Muscle layer of duodenum (tissue), 2 donors: ENCODE results near the gene MAD1L1.

ENCODE experiments used
- H3K27ac ChIP-seq: one replicate; pipeline ENCODE4 v1.7.0; 2013; ENCODE audit warnings: mild to moderate bottlenecking, low read length
- H3K27me3 ChIP-seq: one replicate; pipeline ENCODE4 v1.7.0; 2013; ENCODE audit warnings: low read depth, mild to moderate bottlenecking, control low read depth, low read length
- H3K36me3 ChIP-seq, 2 donors: one replicate each; pipeline ENCODE4 v1.7.0; 2013; ENCODE audit warnings: low read length in 2 of 2, control low read depth in 1 of 2, mild to moderate bottlenecking in 1 of 2; ENCODE audit not compliant: insufficient read depth in 2 of 2, control insufficient read depth in 1 of 2
- H3K4me1 ChIP-seq, 2 donors: one replicate each; pipeline ENCODE4 v1.7.0; 2013; ENCODE audit warnings: low read length in 2 of 2, mild to moderate bottlenecking in 2 of 2, control low read depth in 1 of 2, moderate library complexity in 1 of 2; ENCODE audit not compliant: insufficient read depth in 2 of 2, control insufficient read depth in 1 of 2
- H3K4me3 ChIP-seq, 2 donors: one replicate each; pipeline ENCODE4 v1.7.0; 2013; ENCODE audit warnings: low read length in 2 of 2, low read depth in 1 of 2, mild to moderate bottlenecking in 1 of 2
- H3K9me3 ChIP-seq, 2 donors: one replicate each; pipeline ENCODE4 v1.7.0; 2013; ENCODE audit warnings: low read length in 2 of 2, control low read depth in 1 of 2, mild to moderate bottlenecking in 1 of 2; ENCODE audit not compliant: control insufficient read depth in 1 of 2
- donor health status: healthy.

Gene MAD1L1

GRCh38 chr7:2237109-2237602, 4.4 kb upstream of the MAD1L1 start:
- Histone ChIP-seq H3K27ac (peak overlapping the region; percentile 45), H3K4me3 (no peak overlapping the region), H3K27me3 (no peaks in the 10 kb centered on the region), H3K4me1 (peaks cover 3 to 21% of the 10 kb centered on the region in 2 donors), H3K36me3 (peaks cover 31 to 39% of the 10 kb centered on the region in 2 donors), H3K9me3 (no peaks in the 10 kb centered on the region)

- Histone ChIP-seq H3K4me3 (no peak overlapping the region), H3K36me3 (peaks cover 37 to 41% of the 10 kb centered on the region in 2 donors), H3K27ac (no peak overlapping the region), H3K27me3 (no peaks in the 10 kb centered on the region), H3K4me1 (peaks cover 3 to 32% of the 10 kb centered on the region in 2 donors), H3K9me3 (no peaks in the 10 kb centered on the region)
Measured at GRCh38 chr7:2233926-2234325, 1.2 kb upstream of the MAD1L1 start.

- Histone ChIP-seq H3K27ac (no peak overlapping the region), H3K9me3 (no peaks in the 10 kb centered on the region), H3K27me3 (no peaks in the 10 kb centered on the region), H3K36me3 (peaks cover 26 to 38% of the 10 kb centered on the region in 2 donors), H3K4me1 (peaks cover 3 to 32% of the 10 kb centered on the region in 2 donors), H3K4me3 (peak overlapping the region; percentile 87 to 99)
Measured at GRCh38 chr7:2231992-2232765, 566 bp downstream of the MAD1L1 start.

- no peaks in the 10 kb centered on the region for H3K27me3 ChIP-seq
- no peak overlapping the region for H3K4me3 ChIP-seq
- no peaks in the 10 kb centered on the region for H3K9me3 ChIP-seq
- peaks cover 3 to 32% of the 10 kb centered on the region in 2 donors for H3K4me1 ChIP-seq
- H3K27ac ChIP-seq, result no peak overlapping the region
- peaks cover 21 to 39% of the 10 kb centered on the region in 2 donors for H3K36me3 ChIP-seq
Measured at GRCh38 chr7:2230882-2231281, 1.9 kb downstream of the MAD1L1 start.

GRCh38 chr7:2230226-2230625, 2.5 kb downstream of the MAD1L1 start:
- no peaks in the 10 kb centered on the region for H3K9me3 ChIP-seq
- H3K27ac ChIP-seq, result no peak overlapping the region
- peaks cover 3 to 32% of the 10 kb centered on the region in 2 donors for H3K4me1 ChIP-seq
- no peak overlapping the region for H3K4me3 ChIP-seq
- peaks cover 24 to 45% of the 10 kb centered on the region in 2 donors for H3K36me3 ChIP-seq
- no peaks in the 10 kb centered on the region for H3K27me3 ChIP-seq

- no peaks in the 10 kb centered on the region for H3K9me3 ChIP-seq
- H3K27ac ChIP-seq, result no peak overlapping the region
- peaks cover 3 to 32% of the 10 kb centered on the region in 2 donors for H3K4me1 ChIP-seq
- H3K36me3 ChIP-seq, result peaks cover 22 to 45% of the 10 kb centered on the region in 2 donors
- no peaks in the 10 kb centered on the region for H3K27me3 ChIP-seq
- H3K4me3 ChIP-seq, result no peak overlapping the region
Measured at GRCh38 chr7:2229467-2229866, 3.3 kb downstream of the MAD1L1 start.

- Histone ChIP-seq H3K27ac (no peak overlapping the region), H3K4me1 (peaks cover 3 to 32% of the 10 kb centered on the region in 2 donors), H3K27me3 (no peaks in the 10 kb centered on the region), H3K4me3 (no peak overlapping the region), H3K36me3 (peaks cover 19 to 46% of the 10 kb centered on the region in 2 donors), H3K9me3 (no peaks in the 10 kb centered on the region)
Measured at GRCh38 chr7:2228921-2229320, 3.8 kb downstream of the MAD1L1 start.

- Histone ChIP-seq H3K4me1 (peaks cover 0 to 26% of the 10 kb centered on the region in 2 donors), H3K36me3 (peaks cover 19 to 58% of the 10 kb centered on the region in 2 donors), H3K9me3 (no peaks in the 10 kb centered on the region), H3K27me3 (no peaks in the 10 kb centered on the region), H3K27ac (no peak overlapping the region), H3K4me3 (no peak overlapping the region)
Measured at GRCh38 chr7:2227699-2228098, 5.0 kb downstream of the MAD1L1 start.

GRCh38 chr7:2225830-2226229, 6.9 kb downstream of the MAD1L1 start:
- H3K36me3 ChIP-seq, result peaks cover 19 to 75% of the 10 kb centered on the region in 2 donors
- peaks cover 0 to 10% of the 10 kb centered on the region in 2 donors for H3K4me1 ChIP-seq
- H3K4me3 ChIP-seq, result no peak overlapping the region
- no peaks in the 10 kb centered on the region for H3K9me3 ChIP-seq
- no peaks in the 10 kb centered on the region for H3K27me3 ChIP-seq
- H3K27ac ChIP-seq, result no peak overlapping the region

- H3K4me3 ChIP-seq, result no peak overlapping the region
- no peak overlapping the region for H3K27ac ChIP-seq
- peaks cover 19 to 79% of the 10 kb centered on the region in 2 donors for H3K36me3 ChIP-seq
- no peaks in the 10 kb centered on the region for H3K9me3 ChIP-seq
- no peaks in the 10 kb centered on the region for H3K27me3 ChIP-seq
- peaks cover 0 to 5% of the 10 kb centered on the region in 2 donors for H3K4me1 ChIP-seq
Measured at GRCh38 chr7:2225336-2225735, 7.4 kb downstream of the MAD1L1 start.

- Histone ChIP-seq H3K27ac (no peak overlapping the region), H3K27me3 (no peaks in the 10 kb centered on the region), H3K9me3 (no peaks in the 10 kb centered on the region), H3K4me3 (no peak overlapping the region), H3K4me1 (peaks cover 0 to 3% of the 10 kb centered on the region in 2 donors), H3K36me3 (peaks cover 19 to 76% of the 10 kb centered on the region in 2 donors)
Measured at GRCh38 chr7:2224934-2225333, 7.8 kb downstream of the MAD1L1 start.
